ENCODE results near the gene TOP2A.

DNA sequence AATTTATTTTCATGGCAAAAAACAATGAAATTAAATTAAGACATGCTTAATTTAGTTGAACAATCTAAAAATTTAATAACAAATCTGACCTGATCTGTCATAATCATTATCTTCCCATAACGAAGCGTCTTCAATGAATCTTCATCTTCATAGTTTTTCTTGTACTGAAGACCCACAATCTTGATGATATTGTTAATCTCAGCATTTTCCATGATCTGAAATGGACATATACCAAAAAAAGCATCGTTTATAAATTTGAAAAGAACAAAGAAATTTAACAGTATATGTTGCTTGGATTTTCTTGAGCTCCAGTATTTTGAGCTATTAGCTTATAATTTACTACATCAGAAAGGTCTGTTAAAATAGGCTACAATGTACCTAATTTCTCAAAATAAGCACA lies 10.2 kb downstream of the TOP2A start:
- TF ChIP-seq, protein P1, sequence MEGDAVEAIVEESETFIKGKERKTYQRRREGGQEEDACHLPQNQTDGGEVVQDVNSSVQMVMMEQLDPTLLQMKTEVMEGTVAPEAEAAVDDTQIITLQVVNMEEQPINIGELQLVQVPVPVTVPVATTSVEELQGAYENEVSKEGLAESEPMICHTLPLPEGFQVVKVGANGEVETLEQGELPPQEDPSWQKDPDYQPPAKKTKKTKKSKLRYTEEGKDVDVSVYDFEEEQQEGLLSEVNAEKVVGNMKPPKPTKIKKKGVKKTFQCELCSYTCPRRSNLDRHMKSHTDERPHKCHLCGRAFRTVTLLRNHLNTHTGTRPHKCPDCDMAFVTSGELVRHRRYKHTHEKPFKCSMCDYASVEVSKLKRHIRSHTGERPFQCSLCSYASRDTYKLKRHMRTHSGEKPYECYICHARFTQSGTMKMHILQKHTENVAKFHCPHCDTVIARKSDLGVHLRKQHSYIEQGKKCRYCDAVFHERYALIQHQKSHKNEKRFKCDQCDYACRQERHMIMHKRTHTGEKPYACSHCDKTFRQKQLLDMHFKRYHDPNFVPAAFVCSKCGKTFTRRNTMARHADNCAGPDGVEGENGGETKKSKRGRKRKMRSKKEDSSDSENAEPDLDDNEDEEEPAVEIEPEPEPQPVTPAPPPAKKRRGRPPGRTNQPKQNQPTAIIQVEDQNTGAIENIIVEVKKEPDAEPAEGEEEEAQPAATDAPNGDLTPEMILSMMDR (IDR thresholded peaks at IDR 0.05; ENCODE audit: poor library complexity, severe bottlenecking): no peak
- no peak for TF ChIP-seq EP300 (conservative IDR thresholded peaks at IDR 0.05; ENCODE audit: poor library complexity, severe bottlenecking)
- TF ChIP-seq TAF1 (IDR thresholded peaks at IDR 0.05; ENCODE audit: low read depth): no peak

All from neural cell (in vitro differentiated cells).